ENCODE data around the gene TMEM91. TPM values are rescaled to one million over a fixed set of nuclear protein-coding genes. Genes with fewer than 3 reads are reported as not detected.

TMEM91 gene
- total and polyA plus RNA-seq, 2 of the 8 experiments (the other 6 are each of a cell fraction or from before 2014, with no cell fraction given), result 5.3 to 7.4 TPM

GRCh38 chr19:41335467-41335866 is 40.9 kb upstream of the TMEM91 start:
- H2BK20ac ChIP-seq (ENCODE audit: low read length), result no peak overlapping the region
- peaks cover 0 to 3% (median 0%) of the 10 kb centered on the region in 4 experiments; a peak in 3 of 7 replicates for H3K27me3 ChIP-seq (replicated peaks in 1 of 4; ENCODE audit: control insufficient read depth in 3 of 4, extremely low read depth in 1 of 4, insufficient read depth in 3 of 4, low read length in 3 of 4)
- H3K79me1 ChIP-seq (ENCODE audit: low read depth, low read length), result no peaks in the 10 kb centered on the region
- CTCF ChIA-PET (ENCODE audit: partially characterized antibody), result interaction anchor here (0.6 to 4.8 kb wide), 3 partner anchors 11 to 977 kb away, joined by 3 to 25 read pairs (median 4); no protein-coding TSS in a partner anchor
- H3K27ac ChIP-seq (ENCODE audit: low read depth, low read length), result no peak overlapping the region
- no peak overlapping the region for H4K91ac ChIP-seq (replicated peaks; ENCODE audit: insufficient read length, low read length)
- no peak for DNase-seq (ENCODE audit: low read depth in 1 of 2, low spot score in 2 of 2)
- no peak overlapping the region for H2AK5ac ChIP-seq (ENCODE audit: low read depth, low read length)
- H3K79me2 ChIP-seq (ENCODE audit: control insufficient read depth in 1 of 2, insufficient read depth in 2 of 2, low read length in 2 of 2), result no peaks in the 10 kb centered on the region
- H3K36me3 ChIP-seq (ENCODE audit: control insufficient read depth in 2 of 4, insufficient read depth in 4 of 4, low read length in 3 of 4), result no peaks in the 10 kb centered on the region
- no peak overlapping the region for H2BK5ac ChIP-seq (ENCODE audit: low read depth, low read length)
- H3K14ac ChIP-seq (ENCODE audit: insufficient read length), result no peak overlapping the region
- H2BK15ac ChIP-seq (ENCODE audit: low read length), result no peak overlapping the region
- H3K4me1 ChIP-seq (replicated peaks in 1 of 4; ENCODE audit: control insufficient read depth in 3 of 4, insufficient read depth in 4 of 4, low read length in 3 of 4), result no peaks in the 10 kb centered on the region
- no peak overlapping the region for H3K18ac ChIP-seq (ENCODE audit: extremely low read depth, low read length)
- H3K4me2 ChIP-seq (ENCODE audit: insufficient read depth in 1 of 2, low read depth in 2 of 2, low read length in 2 of 2), result no peak overlapping the region
- no peak overlapping the region for H4K5ac ChIP-seq (ENCODE audit: insufficient read length, low read depth, low read length)
- TF ChIP-seq ATF3 (IDR thresholded peaks at IDR 0.05; ENCODE audit: insufficient read depth, low read depth, low read length) (no peak), BCL11A (IDR thresholded peaks at IDR 0.05; ENCODE audit: low read depth in 2 of 2, low read length in 2 of 2) (no peak), RXRA (IDR thresholded peaks at IDR 0.05; ENCODE audit: insufficient read depth, low read depth, low read length) (no peak), CHD1 (IDR thresholded peaks at IDR 0.05; ENCODE audit: low read depth, low read length) (no peak), HDAC6 (IDR thresholded peaks at IDR 0.05; ENCODE audit: low read depth, low read length) (no peak), TBP (IDR thresholded peaks at IDR 0.05; ENCODE audit: low read depth, low read length) (no peak), NRF1 (IDR thresholded peaks at IDR 0.05; ENCODE audit: low read depth, low read length) (no peak), SIX5 (IDR thresholded peaks at IDR 0.05; ENCODE audit: low read depth, low read length) (no peak)
- TF ChIP-seq, protein P1, sequence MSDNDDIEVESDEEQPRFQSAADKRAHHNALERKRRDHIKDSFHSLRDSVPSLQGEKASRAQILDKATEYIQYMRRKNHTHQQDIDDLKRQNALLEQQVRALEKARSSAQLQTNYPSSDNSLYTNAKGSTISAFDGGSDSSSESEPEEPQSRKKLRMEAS (IDR thresholded peaks at IDR 0.05), result no peak
- WGBS, 2 experiments (ENCODE audit: extremely low coverage in 1 of 2, insufficient coverage in 1 of 2, insufficient read length in 1 of 2, insufficient replicate concordance in 2 of 2, low coverage in 1 of 2, low lambda C conversion rate in 2 of 2, missing lambda C conversion rate in 1 of 2), result 93% methylated on average over 10 of the region's 10 CpGs; no CpG with 5 or more reads in 1 of the 2 experiments
- POLR2A ChIA-PET (ENCODE audit: partially characterized antibody), result interaction anchor here (1.3 kb wide), 1 partner anchor 10 kb away, joined by 7 read pairs; no protein-coding TSS in a partner anchor
- H2BK12ac ChIP-seq (ENCODE audit: low read depth, low read length), result no peak overlapping the region
- FAIRE-seq, result no peak
- no peak overlapping the region for H2BK120ac ChIP-seq (replicated peaks; ENCODE audit: low read depth, low read length)
- H3K9me3 ChIP-seq (ENCODE audit: insufficient read depth in 2 of 2, low read depth in 1 of 2, low read length in 1 of 2), result no peaks in the 10 kb centered on the region
- H4K20me1 ChIP-seq (replicated peaks in 1 of 2; ENCODE audit: control insufficient read depth in 1 of 2, insufficient read depth in 2 of 2, low read length in 2 of 2), result peaks cover 0 to 2% of the 10 kb centered on the region in 2 experiments
- H3K23me2 ChIP-seq (ENCODE audit: low read depth, low read length), result peaks cover 1% of the 10 kb centered on the region
- no peak overlapping the region for H2AFZ ChIP-seq (ENCODE audit: low read length)
- no peak overlapping the region for H3K23ac ChIP-seq (ENCODE audit: insufficient read length)
- H3K4me3 ChIP-seq (ENCODE audit: extremely low read depth in 1 of 4, insufficient read depth in 2 of 4, low read depth in 3 of 4, low read length in 4 of 4), result no peak overlapping the region
- no peak overlapping the region for H4K8ac ChIP-seq (ENCODE audit: extremely low read depth, insufficient read depth, low read length)
- no peak overlapping the region for H3K56ac ChIP-seq (replicated peaks; ENCODE audit: insufficient read length, low read depth, low read length)
- H3K4ac ChIP-seq (replicated peaks; ENCODE audit: insufficient read length, low read depth, low read length), result no peak overlapping the region
- no peak overlapping the region for H3K9ac ChIP-seq (replicated peaks in 1 of 4; ENCODE audit: extremely low read depth in 1 of 4, low read depth in 3 of 4, low read length in 3 of 4)

Measured in H1 (cell line).